ENCODE results near the gene CRNKL1. TPM values are rescaled to one million over a fixed set of nuclear protein-coding genes. Genes with fewer than 3 reads are reported as not detected.
A peak's percentile ranks its signal among the peaks of the same experiment; 100 is the strongest.

The CRNKL1 gene
- total RNA-seq, 1 donor from 2014 or later = 30.6 TPM

DNA sequence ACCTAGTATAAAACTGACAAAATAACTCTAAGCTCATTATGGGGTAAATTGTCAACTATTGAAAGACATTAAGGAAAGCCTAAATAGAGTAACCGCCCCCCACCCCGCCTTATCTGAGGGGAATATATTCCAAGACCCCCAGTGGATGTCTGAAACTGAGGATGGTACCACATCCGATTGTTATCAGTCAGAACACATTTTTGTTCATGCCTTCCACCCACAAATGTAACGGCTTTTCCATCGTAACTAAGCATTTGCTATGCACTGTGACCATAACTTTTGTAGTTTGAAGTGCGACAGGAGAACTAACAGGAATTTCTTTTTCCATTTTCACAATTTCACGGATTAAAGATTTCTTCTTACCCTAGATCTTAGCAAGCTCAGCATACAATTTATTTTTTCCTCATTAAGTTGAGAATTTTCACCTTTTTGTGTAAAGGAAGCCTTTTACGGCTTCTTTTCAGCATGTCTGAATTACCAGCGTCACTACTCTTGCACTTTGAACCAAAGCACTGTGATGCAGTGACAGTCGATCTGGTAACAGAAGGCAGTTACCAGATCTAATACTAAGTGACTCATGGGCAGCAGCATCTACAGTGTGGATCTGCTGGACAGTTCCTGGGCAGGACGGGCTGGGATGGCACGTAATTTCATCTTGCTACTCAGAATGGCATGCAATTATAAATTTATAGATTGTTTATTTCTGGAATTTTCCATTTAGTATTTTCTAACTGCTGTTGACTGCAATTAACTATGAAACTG is 11.9 kb upstream of the CRNKL1 start:
- no peak for DNase-seq (ENCODE audit: low read depth in 2 of 2)

GRCh38 chr20:20060234-20060998 is 8.2 kb upstream of the CRNKL1 start:
- no peak for DNase-seq (ENCODE audit: low read depth in 2 of 2)

- DNase-seq (ENCODE audit: low read depth in 2 of 2) = peak in 1 of 2 donors; percentile 6
Measured at GRCh38 chr20:20051767-20052073, 546 bp downstream of the CRNKL1 start.

GRCh38 chr20:20039752-20040387 is 12.4 kb downstream of the CRNKL1 start:
- DNase-seq (ENCODE audit: low read depth in 2 of 2) = no peak

DNA sequence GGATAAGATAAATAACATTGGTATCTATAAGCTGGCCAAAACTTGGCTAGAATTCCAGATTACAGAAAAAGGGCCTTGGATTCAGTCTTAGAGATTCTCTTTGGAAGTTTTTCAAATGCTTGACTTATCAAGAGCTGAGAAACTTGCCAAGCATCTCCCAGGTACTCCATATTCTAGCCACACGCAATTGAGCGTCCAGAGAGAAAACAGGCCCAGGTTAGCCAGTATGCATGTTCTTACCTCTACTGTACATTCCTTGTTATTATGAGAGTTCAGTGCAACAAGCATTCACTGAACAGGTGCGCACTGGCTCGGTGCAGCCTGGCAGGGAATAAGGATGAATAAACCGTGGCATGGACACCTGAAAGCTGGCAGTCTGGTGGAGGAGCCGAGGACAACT is 13.7 kb downstream of the CRNKL1 start:
- DNase-seq (ENCODE audit: low read depth in 2 of 2) = no peak

GRCh38 chr20:20037960-20038359 is 14.3 kb downstream of the CRNKL1 start:
- DNase-seq (ENCODE audit: low read depth in 2 of 2) = peak in 1 of 2 donors; percentile 78

- DNase-seq (ENCODE audit: low read depth in 2 of 2) = no peak
Measured at GRCh38 chr20:20036756-20037155, 15.5 kb downstream of the CRNKL1 start.

GRCh38 chr20:20034486-20034885 is 17.8 kb downstream of the CRNKL1 start:
- peak in 1 of 2 donors; percentile 22 for DNase-seq (ENCODE audit: low read depth in 2 of 2)

- no peak for DNase-seq (ENCODE audit: low read depth in 2 of 2)
Measured at GRCh38 chr20:20031790-20032189, 20.5 kb downstream of the CRNKL1 start.

DNA sequence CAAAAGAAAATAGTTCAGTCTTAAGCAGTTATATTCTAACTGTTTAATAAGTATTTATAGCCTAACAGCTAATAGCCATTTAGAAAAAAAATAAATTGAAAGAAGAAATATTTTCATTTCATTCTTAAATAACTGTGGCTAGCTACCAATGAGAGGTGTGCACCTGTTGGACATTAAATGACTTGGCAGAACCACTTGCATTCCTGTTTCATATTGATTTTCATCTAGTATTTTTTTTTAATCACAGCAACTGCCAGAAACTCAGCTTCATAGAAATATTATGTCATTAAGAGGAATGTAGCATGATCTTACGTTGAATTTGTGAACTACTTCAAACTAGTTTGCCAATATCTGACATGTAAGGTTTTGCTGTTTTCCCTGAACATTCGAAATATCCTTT is 25.0 kb downstream of the CRNKL1 start:
- no peak for DNase-seq (ENCODE audit: low read depth in 2 of 2)

DNA sequence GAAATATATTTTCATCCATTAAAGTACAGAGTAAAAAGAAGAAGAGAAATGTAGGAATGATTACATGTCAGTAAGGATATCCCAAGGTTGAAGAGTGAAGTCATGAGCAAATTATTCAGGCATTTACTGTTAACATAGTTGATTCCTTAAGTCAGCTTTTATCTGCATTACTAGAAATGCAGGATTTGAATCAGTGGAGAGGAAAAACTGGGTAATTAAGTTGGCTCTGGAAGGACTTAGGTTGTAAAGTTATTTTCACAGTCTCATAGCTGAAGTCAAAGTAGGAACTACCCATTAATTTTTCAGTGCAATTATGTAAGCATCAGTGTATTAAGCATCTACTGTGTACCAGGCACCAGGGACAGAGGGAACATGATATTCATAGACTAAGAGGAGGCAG is 27.3 kb downstream of the CRNKL1 start:
- no peak for DNase-seq (ENCODE audit: low read depth in 2 of 2)

DNA sequence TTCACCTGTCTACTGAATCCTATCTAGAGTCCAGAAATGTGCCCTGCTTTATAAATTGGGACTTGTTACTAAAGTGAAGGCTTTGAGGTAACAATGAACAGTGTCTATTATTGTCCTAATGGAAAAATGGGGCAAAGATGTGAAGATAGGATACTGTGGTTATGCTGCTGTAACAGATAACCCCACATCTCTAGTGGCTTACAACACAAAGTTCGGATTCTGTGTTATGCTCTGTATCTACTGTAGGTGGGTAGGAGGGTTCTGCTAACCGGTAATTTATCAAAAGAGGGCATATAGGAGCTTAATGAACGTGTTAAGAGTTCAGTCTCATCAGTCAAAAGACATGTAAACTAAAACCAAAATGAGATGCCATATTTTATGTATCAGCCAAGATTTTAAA is 28.9 kb downstream of the CRNKL1 start:
- DNase-seq (ENCODE audit: low read depth in 2 of 2) = no peak

GRCh38 chr20:20022498-20022897 is 29.8 kb downstream of the CRNKL1 start:
- DNase-seq (ENCODE audit: low read depth in 2 of 2) = no peak

- DNase-seq (ENCODE audit: low read depth in 2 of 2) = no peak
Measured at GRCh38 chr20:20021835-20022234, 30.4 kb downstream of the CRNKL1 start.

DNA sequence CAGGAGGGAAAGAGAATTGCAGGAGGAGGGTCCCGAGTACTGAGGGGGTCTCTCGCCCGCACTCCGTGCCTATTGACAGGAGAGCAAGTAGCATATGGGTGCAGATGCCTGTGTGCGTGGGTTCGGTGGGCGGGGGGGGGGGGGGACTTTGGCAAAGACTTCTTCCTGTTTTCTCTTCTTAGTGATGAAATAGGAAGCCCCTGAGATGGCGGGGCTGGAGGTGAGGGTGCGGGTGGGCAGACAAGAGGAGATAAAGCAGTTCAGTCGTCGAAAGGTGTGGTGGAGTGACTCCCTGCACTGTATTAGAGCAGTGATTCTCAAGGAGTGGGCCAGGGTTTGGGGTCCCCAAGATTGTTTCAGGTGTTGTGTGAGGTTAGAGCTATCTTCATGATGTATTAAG is 31.4 kb downstream of the CRNKL1 start:
- DNase-seq (ENCODE audit: low read depth in 2 of 2) = no peak

- no peak for DNase-seq (ENCODE audit: low read depth in 2 of 2)
Measured at GRCh38 chr20:20019123-20019522, 33.1 kb downstream of the CRNKL1 start.

- DNase-seq (ENCODE audit: low read depth in 2 of 2) = no peak
Measured at GRCh38 chr20:20018366-20018765, 33.9 kb downstream of the CRNKL1 start.

- DNase-seq (ENCODE audit: low read depth in 2 of 2) = peak in 1 of 2 donors; percentile 47
Measured at GRCh38 chr20:20017844-20018185, 34.5 kb downstream of the CRNKL1 start.

DNA sequence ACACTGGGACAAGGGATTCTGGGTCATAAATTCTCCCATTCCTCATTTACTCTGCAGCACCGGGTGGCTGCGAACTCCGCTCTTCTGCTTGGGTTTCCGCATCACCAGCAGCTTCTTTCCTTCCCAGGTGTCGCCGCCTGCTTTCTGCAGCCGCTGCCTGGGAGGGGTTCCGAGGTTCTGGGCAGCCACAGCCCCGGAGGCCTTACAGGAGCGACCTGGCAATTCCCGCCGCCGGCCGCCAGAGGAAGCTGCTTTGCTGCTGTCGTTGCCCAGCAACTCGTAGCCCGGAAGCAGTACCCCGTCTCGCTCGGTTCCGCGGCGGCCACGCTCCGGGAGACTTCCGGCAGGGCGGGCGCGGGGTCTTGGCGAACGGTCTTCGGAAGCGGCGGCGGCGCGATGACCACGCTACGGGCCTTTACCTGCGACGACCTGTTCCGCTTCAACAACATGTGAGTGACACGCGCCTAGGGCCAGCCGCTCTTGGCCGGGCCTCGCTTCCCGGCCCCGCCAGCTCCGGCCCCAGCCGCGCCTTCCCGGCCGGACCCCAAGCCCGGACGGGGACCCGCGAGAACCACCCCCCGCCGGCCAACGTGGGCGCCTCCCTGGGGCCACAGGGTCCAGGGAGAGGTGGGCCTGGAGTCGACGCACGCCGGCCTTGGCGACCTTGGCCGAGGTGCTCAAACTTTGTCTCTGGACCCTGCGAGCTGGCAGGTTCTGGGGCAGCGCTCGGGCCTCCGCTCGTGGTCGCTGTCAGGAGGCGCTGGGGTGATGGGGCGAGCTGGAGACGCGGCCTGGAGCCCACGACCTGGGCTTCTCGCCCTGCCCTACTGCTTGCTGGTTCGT is 35.0 kb downstream of the CRNKL1 start, which contains the start of gene NAA20:
NAA20 (plus strand) TSS at position 362 of the 843 bp plus-strand sequence; CDS start at position 397, 35 bp downstream.
- DNase-seq (ENCODE audit: low read depth in 2 of 2) = peak; percentile 94

GRCh38 chr20:20014659-20015058 is 37.6 kb downstream of the CRNKL1 start:
- peak in 1 of 2 donors; percentile 63 for DNase-seq (ENCODE audit: low read depth in 2 of 2)

GRCh38 chr20:20012541-20012940 is 39.7 kb downstream of the CRNKL1 start:
- DNase-seq (ENCODE audit: low read depth in 2 of 2) = no peak
